ENCODE measurements around the gene CIPC. TPM values are rescaled to one million over a fixed set of nuclear protein-coding genes. Genes with fewer than 3 reads are reported as not detected.

The CIPC gene
- total and polyA plus RNA-seq, 4 donors: 6.4 to 32.0 (median 18.6) TPM

DNA sequence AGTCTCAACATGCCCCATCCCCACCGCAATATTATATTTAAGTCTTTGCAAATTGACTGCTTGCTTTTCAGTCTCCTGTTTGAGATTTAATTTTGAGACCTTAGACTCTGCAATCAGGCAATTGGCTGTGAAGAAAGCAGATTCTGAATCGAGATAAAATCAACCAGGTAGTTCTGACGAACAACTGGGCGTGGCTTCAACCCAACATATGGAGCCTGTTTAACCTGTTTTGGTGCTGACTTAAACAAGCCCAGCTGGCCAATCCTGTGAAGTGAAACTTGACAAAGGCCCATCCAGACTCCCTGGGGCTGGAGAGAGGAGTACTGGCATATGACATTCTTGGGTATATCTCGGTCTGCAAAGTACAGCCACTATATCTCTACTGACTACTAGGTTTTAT is 9.8 kb upstream of the CIPC start:
- TF ChIP-seq, protein P1, sequence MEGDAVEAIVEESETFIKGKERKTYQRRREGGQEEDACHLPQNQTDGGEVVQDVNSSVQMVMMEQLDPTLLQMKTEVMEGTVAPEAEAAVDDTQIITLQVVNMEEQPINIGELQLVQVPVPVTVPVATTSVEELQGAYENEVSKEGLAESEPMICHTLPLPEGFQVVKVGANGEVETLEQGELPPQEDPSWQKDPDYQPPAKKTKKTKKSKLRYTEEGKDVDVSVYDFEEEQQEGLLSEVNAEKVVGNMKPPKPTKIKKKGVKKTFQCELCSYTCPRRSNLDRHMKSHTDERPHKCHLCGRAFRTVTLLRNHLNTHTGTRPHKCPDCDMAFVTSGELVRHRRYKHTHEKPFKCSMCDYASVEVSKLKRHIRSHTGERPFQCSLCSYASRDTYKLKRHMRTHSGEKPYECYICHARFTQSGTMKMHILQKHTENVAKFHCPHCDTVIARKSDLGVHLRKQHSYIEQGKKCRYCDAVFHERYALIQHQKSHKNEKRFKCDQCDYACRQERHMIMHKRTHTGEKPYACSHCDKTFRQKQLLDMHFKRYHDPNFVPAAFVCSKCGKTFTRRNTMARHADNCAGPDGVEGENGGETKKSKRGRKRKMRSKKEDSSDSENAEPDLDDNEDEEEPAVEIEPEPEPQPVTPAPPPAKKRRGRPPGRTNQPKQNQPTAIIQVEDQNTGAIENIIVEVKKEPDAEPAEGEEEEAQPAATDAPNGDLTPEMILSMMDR (IDR thresholded peaks at IDR 0.05; ENCODE audit: control extremely low read depth, extremely low read depth): no peak
- ATAC-seq (ENCODE audit: insufficient read depth, low FRiP score) (no peak), DNase-seq (peak; percentile 77 to 90 (median 78))
- H3K36me3 ChIP-seq (ENCODE audit: control insufficient read depth in 4 of 4, insufficient read depth in 4 of 4, low read length in 4 of 4): no peaks in the 10 kb centered on the region
- H3K27me3 ChIP-seq (ENCODE audit: control insufficient read depth in 3 of 3, insufficient read depth in 3 of 3, low read length in 2 of 3): no peaks in the 10 kb centered on the region
- H3K9ac ChIP-seq (ENCODE audit: insufficient read depth in 1 of 2, low read length in 2 of 2): peak overlapping the region in 1 of 2 donors; percentile 13
- H3K4me3 ChIP-seq: no peak overlapping the region
- peaks cover 0 to 9% (median 4%) of the 10 kb centered on the region in 4 donors for H3K9me3 ChIP-seq (ENCODE audit: control insufficient read depth in 4 of 4, insufficient read depth in 3 of 4, low read length in 3 of 4)
- H3K4me1 ChIP-seq (ENCODE audit: control insufficient read depth in 5 of 5, insufficient read depth in 5 of 5, low read length in 5 of 5): peaks cover 0 to 12% (median 0%) of the 10 kb centered on the region in 5 donors
- peak overlapping the region in 1 of 2 donors; percentile 73 for H3K27ac ChIP-seq (ENCODE audit: low read depth in 1 of 2, low read length in 1 of 2)
- 56 to 77% methylated on average over 5 of the region's 5 CpGs for WGBS, 2 donors

DNA sequence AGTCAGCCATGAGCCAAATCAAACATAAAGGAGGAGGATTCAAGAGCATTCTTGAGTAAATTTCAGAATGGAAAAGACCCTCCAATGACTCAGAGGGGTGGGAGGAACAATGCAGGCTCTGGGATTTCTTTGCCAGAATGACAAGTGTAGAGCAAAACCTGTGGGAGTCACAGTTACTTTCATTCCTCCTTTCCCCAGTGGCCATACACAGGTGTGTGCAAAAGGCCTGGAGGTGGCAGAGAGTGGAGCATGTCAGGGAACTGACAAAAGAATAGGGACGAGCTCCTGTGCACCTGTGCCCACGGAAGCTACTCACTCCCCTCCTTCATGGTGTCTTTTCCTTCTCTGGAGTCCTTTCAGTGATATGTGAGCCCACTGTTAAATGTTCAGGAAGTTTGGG is 9.4 kb upstream of the CIPC start:
- H3K36me3 ChIP-seq (ENCODE audit: control insufficient read depth in 4 of 4, insufficient read depth in 4 of 4, low read length in 4 of 4): no peaks in the 10 kb centered on the region
- TF ChIP-seq, protein P1 (IDR thresholded peaks at IDR 0.05; ENCODE audit: control extremely low read depth, extremely low read depth): no peak
- peaks cover 0 to 12% (median 0%) of the 10 kb centered on the region in 5 donors for H3K4me1 ChIP-seq (ENCODE audit: control insufficient read depth in 5 of 5, insufficient read depth in 5 of 5, low read length in 5 of 5)
- ATAC-seq (ENCODE audit: insufficient read depth, low FRiP score): no peak
- no peak for DNase-seq
- H3K27me3 ChIP-seq (ENCODE audit: control insufficient read depth in 3 of 3, insufficient read depth in 3 of 3, low read length in 2 of 3): no peaks in the 10 kb centered on the region
- H3K9me3 ChIP-seq (ENCODE audit: control insufficient read depth in 4 of 4, insufficient read depth in 3 of 4, low read length in 3 of 4): peaks cover 0 to 9% (median 4%) of the 10 kb centered on the region in 4 donors
- WGBS, 2 donors: 58 to 78% methylated on average over 2 of the region's 2 CpGs
- H3K27ac ChIP-seq (ENCODE audit: low read depth in 1 of 2, low read length in 1 of 2): no peak overlapping the region
- H3K9ac ChIP-seq (ENCODE audit: insufficient read depth in 1 of 2, low read length in 2 of 2): no peak overlapping the region
- no peak overlapping the region for H3K4me3 ChIP-seq

DNA sequence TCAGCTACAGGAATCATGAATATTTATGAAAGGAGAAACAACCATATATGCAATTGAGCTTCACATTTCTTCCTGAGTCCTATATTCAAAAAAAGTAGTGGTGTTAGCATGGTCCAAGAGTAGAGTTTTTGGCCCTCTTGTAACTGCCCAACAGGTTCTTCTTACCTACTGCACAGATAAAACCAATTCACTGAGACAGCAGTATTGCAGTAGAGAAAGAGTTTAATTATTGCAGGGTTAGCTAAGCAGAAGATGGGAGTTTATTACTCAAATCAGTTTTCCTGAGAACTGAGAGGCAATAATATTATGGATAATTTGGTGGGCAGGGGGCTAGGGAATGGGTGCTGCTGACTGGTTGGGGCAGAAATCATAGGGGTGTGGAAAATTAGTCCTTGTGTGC is 6.5 kb upstream of the CIPC start:
- Histone ChIP-seq H3K36me3 (ENCODE audit: control insufficient read depth in 4 of 4, insufficient read depth in 4 of 4, low read length in 4 of 4) (no peaks in the 10 kb centered on the region), H3K27me3 (ENCODE audit: control insufficient read depth in 3 of 3, insufficient read depth in 3 of 3, low read length in 2 of 3) (no peaks in the 10 kb centered on the region), H3K27ac (ENCODE audit: low read depth in 1 of 2, low read length in 1 of 2) (no peak overlapping the region), H3K9ac (ENCODE audit: insufficient read depth in 1 of 2, low read length in 2 of 2) (no peak overlapping the region), H3K4me1 (ENCODE audit: control insufficient read depth in 5 of 5, insufficient read depth in 5 of 5, low read length in 5 of 5) (peaks cover 0 to 11% (median 0%) of the 10 kb centered on the region in 5 donors), H3K4me3 (no peak overlapping the region), H3K9me3 (ENCODE audit: control insufficient read depth in 4 of 4, insufficient read depth in 3 of 4, low read length in 3 of 4) (peaks cover 0 to 9% (median 4%) of the 10 kb centered on the region in 4 donors)
- ATAC-seq (ENCODE audit: insufficient read depth, low FRiP score) (no peak), DNase-seq (no peak)
- TF ChIP-seq, protein P1 (IDR thresholded peaks at IDR 0.05; ENCODE audit: control extremely low read depth, extremely low read depth): no peak

DNA sequence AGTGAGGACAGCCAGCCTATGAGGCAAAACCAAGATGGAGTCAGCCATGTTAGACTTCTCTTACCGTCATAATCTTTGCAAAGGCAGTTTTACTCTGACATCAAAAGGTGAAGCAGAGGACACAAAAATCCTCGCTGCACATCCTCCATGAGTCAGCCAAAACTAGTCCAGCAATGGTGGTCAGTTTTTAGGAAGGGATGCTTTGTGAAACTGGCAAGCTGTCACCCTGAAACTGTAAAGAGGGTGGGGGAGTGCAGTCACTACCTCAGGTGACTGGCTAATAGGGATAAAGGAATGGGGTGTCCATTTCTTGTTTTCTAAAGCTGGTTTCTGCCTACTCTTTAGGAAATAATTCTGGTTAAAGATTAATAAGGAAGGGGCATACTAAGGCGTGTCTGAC is 5.4 kb upstream of the CIPC start:
- DNase-seq (no peak), ATAC-seq (ENCODE audit: insufficient read depth, low FRiP score) (no peak)
- H3K4me3 ChIP-seq: no peak overlapping the region
- no peaks in the 10 kb centered on the region for H3K27me3 ChIP-seq (ENCODE audit: control insufficient read depth in 3 of 3, insufficient read depth in 3 of 3, low read length in 2 of 3)
- H3K36me3 ChIP-seq (ENCODE audit: control insufficient read depth in 4 of 4, insufficient read depth in 4 of 4, low read length in 4 of 4): no peaks in the 10 kb centered on the region
- no peak overlapping the region for H3K9ac ChIP-seq (ENCODE audit: insufficient read depth in 1 of 2, low read length in 2 of 2)
- H3K4me1 ChIP-seq (ENCODE audit: control insufficient read depth in 5 of 5, insufficient read depth in 5 of 5, low read length in 5 of 5): peaks cover 0 to 13% (median 6%) of the 10 kb centered on the region in 5 donors
- TF ChIP-seq, protein P1 (IDR thresholded peaks at IDR 0.05; ENCODE audit: control extremely low read depth, extremely low read depth): no peak
- no peak overlapping the region for H3K27ac ChIP-seq (ENCODE audit: low read depth in 1 of 2, low read length in 1 of 2)
- peaks cover 0 to 9% (median 4%) of the 10 kb centered on the region in 4 donors for H3K9me3 ChIP-seq (ENCODE audit: control insufficient read depth in 4 of 4, insufficient read depth in 3 of 4, low read length in 3 of 4)
- WGBS, 2 donors: 78 to 81% methylated on average over 3 of the region's 3 CpGs

All from lung (tissue), 12 donors.